SHP77 (cell line): ENCODE measurements around the gene MYT1.
A peak's percentile ranks its signal among the peaks of the same experiment; 100 is the strongest.
"Not testable (repeated sequence)": the region's sequence is repeated elsewhere in the genome, so short reads cannot be mapped to it uniquely, and the experiment has no call there.

Source experiments
- DNase-seq, 2 experiments: peaks; one replicate each; lab custom pipeline; 2025; lab: John Stamatoyannopoulos, UW

MYT1 gene

DNA sequence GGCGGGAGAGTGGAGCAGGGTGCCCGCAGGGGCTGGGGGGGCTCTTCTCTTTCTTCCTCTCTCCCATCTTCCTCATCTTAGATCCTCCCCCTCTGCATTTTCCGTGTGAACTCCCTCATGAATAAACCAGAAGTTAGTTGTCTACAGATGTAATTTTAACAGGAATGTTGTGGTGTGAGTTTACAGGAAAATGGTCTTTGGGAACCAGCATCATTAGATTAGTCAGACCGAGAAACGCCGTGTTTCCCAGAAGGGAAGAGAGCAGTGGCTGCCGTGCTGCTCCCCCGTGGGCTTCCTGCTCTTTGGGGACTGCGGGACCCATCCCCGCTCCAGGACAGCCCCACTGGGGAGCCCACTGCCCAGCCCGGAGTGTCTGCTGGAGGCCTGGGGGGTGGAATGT lies 3.4 kb downstream of the MYT1 start:
- no peak for DNase-seq

GRCh38 chr20:64168381-64169090 lies 4.3 kb downstream of the MYT1 start:
- DNase-seq = no peak

GRCh38 chr20:64169091-64169560 lies 4.9 kb downstream of the MYT1 start:
- DNase-seq = no peak

DNA sequence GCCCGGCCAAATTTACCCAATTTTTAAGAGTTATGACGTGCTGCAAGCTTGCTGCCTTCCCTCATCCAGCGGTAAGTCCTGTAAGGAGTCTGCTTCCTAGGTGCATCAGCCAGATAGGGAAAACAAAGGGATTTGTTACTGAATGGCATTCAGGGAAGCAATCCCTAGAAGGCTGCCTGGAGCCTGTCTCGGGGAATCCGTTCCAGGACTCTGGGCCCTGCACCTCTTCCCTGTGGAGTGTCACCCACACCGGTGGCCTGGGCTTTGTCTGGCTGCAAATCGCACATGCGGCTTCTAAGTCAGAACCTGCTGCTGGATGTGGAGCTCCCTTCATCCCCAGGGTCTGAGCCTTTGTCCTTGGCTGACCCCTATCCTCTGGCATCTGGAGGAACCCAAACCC lies 7.0 kb downstream of the MYT1 start:
- DNase-seq = no peak

GRCh38 chr20:64173116-64173515 lies 8.9 kb downstream of the MYT1 start:
- DNase-seq = no peak

DNA sequence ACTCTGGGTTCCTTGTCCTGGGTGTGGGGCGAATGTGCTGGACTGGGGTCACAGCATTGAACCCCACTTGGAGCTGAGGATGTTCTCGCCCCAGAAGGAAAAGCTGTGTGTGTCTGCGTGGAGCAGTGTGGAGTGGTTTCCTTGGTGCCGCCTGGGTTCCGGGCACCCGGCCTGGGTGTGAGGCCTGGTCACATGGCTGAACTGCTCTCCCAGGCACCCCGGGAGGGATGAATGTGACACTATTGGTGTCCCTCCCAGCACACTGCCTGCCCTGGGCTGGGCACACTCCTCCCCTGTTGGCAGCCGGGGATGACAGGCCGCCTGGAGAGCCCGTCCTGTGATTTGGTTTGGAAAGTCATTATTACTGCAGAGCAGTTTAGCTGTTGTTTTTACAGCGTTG lies 12.3 kb downstream of the MYT1 start:
- no peak for DNase-seq

DNA sequence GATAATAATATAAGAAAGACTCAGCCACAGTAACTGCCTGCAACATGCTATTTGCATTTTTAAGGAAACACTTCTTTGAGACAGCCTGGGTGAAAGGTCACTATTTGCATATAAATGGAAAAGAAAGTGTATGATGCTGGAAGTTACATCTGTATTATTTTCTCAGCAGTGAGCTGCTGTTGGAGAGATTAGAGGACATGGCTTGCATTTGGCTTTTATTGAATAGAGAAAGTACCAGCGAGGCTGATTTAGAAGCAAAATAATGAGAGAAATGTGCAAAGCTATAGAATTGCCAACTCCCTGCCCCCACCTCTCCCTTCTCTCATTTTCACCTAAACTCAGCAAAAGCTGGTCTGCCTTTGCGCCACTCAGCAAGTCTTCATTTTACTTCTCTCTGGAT lies 12.7 kb downstream of the MYT1 start:
- DNase-seq = no peak

- DNase-seq = no peak
Observed at GRCh38 chr20:64177384-64177783, 13.1 kb downstream of the MYT1 start.

DNA sequence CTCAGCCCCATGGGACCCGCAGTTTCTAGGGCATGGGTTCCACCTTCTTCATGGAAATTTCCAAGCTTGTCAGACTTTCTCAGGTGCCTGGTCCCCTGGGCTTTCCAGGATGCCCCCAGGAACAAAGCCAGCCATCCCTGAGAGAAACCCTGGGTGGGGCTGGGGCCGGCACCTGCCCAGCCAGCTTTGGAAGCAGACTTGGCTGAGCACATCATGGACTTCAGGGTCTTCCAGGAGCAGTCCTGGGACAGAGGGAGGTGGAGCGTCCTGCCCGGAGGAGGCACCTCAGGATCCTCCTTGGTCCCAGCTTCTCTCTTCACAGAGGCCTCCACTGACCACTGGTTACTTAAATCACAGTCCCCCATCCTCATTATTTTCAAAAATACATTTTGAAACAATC lies 13.5 kb downstream of the MYT1 start:
- no peak for DNase-seq

GRCh38 chr20:64178925-64179324 lies 14.7 kb downstream of the MYT1 start:
- not testable (repeated sequence) for DNase-seq

DNA sequence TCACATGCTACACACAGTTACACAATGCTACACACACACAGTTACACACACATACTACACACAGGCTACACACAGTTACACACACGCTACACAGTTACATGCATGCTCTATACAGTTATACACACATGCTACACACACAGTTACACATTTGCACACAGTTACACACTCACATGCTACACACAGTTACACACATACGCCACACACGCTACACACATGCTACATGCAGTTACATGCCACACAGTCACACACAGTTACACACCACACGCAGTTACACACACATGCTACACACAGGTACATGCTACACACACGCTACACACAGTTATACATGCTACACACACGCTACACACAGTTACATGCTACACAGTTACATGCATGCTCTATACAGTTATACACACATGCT lies 15.6 kb downstream of the MYT1 start:
- no peak for DNase-seq

DNA sequence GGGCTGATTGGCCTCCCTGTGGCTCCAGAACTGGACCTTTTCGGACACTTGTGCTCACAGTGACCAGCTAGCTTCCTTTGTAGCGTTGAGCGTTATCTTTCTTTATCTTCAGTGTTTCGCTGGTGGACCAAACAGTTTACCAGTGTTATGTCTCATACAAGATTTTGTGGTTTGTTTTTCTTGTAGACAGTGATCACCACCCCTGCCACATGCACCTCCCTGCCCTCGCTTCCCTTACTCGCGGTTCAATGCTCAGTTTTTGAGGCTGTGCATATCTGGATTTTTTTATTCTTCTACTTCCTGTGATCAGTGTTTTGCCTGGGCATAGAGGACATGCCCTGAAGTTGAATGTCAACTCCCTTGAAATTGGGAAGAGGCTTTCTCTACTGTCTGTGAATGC lies 16.4 kb downstream of the MYT1 start:
- DNase-seq = no peak

GRCh38 chr20:64181391-64181790 lies 17.1 kb downstream of the MYT1 start:
- no peak for DNase-seq

DNA sequence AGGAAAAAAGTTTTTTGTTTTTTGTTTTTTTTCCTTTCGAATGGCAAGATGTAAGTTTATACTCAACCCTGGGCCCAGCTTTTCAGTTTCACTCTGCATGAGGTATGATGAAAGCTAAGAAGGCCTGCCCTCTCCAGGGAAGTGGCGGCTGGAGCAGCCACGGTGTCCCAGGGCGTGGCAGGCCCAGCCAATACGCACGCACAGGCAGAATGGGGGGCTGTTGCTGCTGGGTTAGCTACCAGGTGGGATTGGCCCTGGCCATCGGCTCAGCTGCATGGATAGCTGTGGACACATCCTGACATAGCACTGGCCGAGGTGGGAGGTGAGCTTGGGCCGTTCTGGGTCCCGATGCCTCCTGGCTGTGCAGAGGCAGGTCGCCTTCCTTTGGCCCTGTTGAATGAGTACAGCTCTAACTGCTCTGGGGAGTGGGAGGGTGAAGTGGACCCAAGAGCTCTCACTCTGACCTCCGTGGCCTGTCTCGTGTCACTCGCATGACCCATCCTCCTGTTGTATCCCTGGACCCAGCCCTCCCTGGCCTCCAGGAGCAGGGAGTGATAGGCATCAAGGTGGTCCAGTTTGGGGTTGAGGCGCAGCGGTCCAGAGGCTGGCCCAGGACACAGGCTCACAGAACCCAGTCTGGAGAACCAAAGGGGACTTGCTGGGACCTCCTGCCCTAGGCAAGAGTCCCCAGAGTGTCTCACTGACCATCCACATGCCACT lies 18.1 kb downstream of the MYT1 start:
- no peak for DNase-seq

GRCh38 chr20:64183313-64183712 lies 19.1 kb downstream of the MYT1 start:
- no peak for DNase-seq

DNA sequence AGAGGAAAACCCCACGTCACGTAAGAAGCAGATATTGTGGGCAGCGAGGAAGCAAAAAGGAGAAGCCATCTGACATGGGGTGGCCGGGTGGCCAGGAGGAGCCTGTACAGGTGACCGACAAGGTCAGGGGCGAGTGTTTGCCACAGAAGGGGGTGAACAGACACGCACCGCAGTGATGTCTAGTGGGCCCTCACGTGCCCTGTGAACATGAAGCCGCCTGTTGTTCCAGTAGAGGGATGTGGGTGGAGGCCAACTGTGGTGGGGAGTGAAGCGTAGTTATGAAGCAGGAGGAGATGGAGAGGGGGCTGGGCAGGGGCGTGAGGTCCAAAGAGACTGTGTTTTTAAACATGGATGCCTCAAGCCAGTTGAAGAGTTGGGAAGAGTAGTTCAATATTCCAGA lies 20.5 kb downstream of the MYT1 start:
- no peak for DNase-seq

DNA sequence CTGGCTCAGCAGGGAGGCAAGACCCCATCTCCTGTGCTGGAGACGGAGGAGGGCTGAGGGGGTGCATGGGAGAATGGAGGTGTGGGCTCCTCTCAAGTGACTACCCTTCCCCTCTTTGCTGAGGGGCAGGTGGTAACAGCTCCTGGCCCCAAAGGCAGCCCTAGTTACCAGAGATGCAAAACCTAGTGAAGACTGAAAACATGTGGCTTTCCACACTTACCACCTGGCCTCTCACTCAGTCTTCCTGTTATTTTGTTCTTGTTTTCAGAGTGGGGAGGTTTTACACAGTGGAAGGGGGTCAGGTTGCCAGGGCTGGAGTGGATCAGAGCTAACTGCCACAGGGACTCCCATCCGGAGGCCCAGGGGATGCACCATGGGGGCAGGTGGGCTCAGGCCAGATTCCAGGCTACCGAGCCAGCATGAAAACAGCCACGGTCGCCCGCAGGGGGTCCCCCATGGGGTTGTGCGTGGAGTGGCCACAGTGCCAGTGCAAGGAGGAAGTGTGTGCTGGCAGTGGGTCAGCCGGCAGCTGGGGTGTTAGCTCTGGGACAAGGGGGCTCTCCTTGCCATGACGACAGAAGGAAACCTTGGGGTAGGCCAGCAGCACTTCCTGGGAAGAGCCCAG lies 21.1 kb downstream of the MYT1 start:
- DNase-seq = no peak

GRCh38 chr20:64186071-64186598 lies 21.9 kb downstream of the MYT1 start:
- DNase-seq = no peak

DNA sequence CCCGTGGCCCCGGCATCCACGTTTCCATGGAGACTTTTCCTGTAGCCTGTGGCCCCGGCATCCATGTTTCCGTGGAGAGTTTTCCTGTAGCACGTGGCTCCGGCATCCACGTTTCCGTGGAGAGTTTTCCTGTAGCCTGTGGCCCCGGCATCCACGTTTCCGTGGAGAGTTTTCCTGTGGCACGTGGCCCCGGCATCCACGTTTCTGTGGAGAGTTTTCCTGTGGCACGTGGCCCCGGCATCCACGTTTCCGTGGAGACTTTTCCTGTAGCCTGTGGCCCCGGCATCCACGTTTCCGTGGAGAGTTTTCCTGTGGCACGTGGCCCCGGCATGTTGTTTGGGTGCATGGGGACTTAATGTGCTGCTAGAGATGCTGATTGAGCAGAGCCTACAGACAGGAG lies 23.0 kb downstream of the MYT1 start:
- not testable (repeated sequence) for DNase-seq

DNA sequence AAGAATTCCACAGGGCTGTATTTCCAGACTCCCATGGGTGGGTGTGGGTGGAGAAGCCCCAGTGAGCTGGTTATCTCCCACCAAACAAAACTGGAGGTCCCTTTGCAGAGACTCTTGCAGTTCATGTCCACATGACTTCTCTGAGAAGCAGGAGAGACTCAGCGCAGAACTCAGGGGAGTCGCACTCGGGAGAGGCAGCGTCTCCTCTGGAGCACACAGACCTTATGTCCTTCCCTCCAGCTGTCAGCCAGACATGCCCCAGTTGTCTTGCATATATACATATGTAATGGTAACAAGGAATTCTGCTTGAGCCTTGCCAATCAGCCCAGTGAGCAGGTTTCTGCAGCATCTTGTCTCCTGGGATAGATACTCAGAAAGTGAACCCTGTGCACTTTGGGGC lies 23.8 kb downstream of the MYT1 start:
- no peak for DNase-seq

DNA sequence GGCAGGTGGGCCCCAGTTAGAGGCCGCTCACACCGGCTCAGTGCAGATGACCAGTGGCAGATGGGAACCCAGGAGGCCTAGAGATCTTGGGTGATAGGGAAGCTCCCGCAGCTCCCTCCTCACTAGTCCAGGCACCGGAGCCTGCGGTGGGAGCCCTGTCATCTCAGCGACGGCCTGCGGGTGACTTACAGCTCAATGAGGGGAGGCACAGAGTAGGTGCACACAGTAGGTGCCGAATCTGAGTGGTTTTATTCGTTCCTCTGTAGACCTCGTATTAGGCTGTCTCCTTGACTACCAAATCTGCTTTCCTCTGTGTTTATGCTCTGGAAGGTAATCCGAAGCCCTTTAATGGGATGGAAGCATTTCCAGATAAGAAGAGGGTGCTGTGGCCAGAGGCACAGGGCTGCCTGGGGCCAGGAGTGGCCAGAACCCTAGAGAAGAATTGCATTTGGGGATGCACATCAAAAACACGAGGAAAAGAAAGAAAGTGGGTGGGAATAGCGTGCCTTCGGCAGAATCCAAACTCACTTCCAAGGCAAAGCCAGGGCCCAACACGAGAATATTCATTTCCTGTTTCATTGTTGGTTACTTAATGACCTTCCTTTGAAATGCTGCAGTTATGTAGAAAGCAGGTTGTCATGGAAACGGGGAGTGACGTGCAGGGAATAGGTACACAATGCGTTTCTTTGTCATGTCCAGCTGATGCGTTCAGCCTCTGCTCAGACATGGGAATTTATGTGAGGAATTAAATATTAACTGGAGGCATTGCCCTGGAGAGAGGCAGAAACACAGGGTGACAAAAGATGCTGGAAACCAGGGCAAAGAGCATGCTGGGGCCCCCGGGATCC lies 24.7 kb downstream of the MYT1 start:
- peak; percentile 89 to 94 for DNase-seq

DNA sequence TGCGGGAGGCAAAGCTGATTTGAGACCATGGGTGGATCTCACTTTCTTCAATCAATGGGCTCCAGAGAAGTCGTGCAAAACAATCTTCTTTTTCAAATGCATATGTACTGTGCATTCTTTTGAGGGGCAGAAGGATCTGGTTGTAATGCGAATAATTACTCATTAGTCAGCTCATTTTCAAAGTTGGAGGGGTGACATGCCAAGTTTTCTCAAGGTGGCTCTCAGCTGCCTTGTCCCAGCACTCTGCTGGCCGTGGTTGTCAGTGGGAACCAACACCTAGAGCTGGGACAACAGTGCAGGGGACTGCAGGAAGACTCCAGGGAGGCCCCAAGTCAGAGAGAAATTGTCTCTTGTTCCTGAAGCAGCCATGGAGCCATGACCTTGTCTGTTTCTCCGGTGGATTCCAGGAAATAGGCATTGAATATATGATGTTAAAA lies 25.3 kb downstream of the MYT1 start:
- no peak for DNase-seq
